HG02759 (cell line): ENCODE measurements around the gene ADPRM.
A peak's percentile ranks its signal among the peaks of the same experiment; 100 is the strongest.
"Not testable (repeated sequence)": the region's sequence is repeated elsewhere in the genome, so short reads cannot be mapped to it uniquely, and the experiment has no call there.

Experiments
- ATAC-seq: cut with Tn5 transposase; IDR thresholded peaks from one replicate; pipeline ENCODE4 v1.9.1; 2021; ENCODE audit warnings: mild to moderate bottlenecking, moderate library complexity; ENCODE audit not compliant: unreplicated experiment

ADPRM gene

GRCh38 chr17:10697092-10698081 lies at the start of gene ADPRM, which contains the start of gene SCO1:
ADPRM (plus strand) TSS chr17:10697594; CDS start chr17:10704927, 7,333 bp downstream.
SCO1 (minus strand) TSS chr17:10697533; CDS start chr17:10697507, 26 bp downstream.
- ATAC-seq = peak; percentile 97

DNA sequence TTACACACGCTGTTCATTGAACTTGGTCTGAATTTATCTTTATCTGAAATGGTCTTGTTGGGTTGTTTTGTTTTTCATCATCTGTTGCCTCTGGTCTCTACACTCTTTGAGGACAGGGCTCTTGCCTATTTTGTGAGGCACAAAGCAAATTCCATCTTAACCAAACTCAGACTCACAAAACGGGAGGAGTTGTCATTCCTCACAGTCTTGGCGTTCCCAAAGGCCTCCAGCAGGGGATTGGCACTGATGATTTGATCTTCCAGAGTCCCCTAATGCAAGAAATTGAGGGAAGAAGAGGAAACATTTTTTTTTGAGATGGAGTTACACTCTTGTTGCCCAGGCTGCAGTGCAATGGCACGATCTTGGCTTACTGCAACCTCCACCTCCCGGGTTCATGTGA lies 49.0 kb upstream of the ADPRM start:
- ATAC-seq = no peak

- no peak for ATAC-seq
These were observed 48.4 kb upstream of the ADPRM start for GRCh38 chr17:10648956-10649355.

DNA sequence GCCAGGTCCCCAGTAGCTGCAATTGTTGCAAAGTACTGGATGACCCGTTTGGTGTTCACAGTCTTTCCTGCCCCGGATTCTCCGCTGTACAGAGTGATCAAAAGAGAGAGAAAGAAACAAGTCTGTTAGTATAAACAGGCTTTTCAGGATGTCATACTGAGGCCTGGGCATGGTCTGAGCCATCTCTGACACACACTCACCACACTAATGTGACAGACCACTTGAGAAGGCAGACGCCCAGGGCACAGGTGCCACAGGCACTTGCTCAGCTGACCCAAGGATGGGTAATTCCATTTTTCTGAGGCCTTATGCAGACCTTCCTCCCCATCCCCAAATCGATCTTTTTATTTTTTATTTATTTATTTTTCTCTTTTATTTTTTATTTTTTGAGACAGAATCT lies 47.8 kb upstream of the ADPRM start:
- ATAC-seq = no peak

- ATAC-seq = no peak
These were observed 45.5 kb upstream of the ADPRM start for GRCh38 chr17:10651927-10652326.

DNA sequence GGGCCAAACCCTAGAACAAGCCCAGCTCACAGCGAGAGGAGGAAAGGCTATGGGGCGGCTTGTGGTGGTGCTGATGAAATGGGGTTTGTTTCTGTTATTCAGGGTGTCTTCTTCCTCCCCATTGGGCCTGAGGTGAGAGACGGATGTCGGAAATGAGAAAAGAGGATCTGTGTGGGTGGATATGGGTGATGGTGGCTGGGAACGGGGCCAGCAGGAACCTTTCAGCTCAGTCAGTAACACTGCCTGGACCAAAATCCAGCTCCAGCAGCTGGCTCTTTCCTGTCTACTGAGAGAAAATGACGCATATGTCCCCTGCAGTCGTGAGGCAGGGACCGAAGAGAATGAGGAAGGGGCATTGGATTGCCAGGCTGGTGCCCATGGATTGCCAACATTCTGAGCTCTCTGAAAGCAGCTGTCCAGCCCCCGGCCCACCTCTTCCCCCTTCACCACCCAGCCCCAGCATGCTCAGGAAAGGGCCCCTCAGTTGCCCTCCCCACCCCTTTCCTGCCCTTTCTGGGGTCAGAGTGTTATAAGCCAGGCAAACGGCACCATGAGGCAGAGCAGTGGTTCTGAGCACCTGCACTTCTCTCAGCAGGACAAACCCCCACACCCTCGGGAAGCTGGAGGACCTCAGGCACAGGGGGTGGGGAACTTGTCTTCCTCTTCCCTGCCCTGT lies 44.3 kb upstream of the ADPRM start:
- no peak for ATAC-seq

DNA sequence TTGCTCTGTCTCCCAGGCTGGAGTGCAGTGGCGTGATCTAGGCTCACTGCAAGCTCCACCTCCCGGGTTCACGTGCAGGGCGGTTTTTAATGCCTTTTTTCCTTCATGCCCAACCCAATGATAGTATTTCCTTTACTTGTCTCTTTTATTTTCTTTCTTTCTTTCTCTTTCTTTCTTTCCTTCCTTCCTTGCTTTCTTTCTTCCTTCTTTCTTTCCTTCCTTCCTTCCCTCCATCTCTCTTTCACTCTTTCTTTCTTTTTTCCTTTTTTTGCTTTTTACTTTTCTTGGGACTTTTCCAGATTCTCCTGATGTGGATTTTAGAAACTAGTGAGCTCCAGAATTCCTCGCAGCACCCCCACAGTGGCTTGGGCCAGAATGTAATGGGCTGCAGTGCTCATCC lies 43.4 kb upstream of the ADPRM start:
- ATAC-seq = no peak

DNA sequence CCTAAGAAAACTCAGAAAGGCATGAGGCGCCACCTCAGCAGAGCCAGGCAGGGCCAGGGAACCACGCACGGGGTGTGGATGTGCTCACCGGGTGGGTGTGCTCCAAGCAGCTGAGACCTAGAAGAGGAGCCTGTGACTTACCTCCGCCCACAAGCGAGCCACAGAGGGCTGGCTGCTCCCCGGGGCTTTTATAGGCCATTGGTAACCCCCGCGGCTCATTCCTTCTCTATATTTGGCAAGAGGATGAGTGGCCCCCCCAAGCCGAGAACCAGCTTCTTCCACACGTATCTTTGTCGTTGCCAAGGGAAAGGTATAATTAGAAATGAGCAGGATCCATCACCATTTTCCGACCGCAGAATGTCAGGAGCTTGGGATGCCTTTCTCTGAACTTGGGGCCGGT lies 40.2 kb upstream of the ADPRM start, which contains the start of gene MYH3:
Gene MYH3 (minus strand): TSS at position 162 of the 400 bp plus-strand sequence. CDS start 2,245 bp downstream, outside the sequence.
- ATAC-seq = no peak

DNA sequence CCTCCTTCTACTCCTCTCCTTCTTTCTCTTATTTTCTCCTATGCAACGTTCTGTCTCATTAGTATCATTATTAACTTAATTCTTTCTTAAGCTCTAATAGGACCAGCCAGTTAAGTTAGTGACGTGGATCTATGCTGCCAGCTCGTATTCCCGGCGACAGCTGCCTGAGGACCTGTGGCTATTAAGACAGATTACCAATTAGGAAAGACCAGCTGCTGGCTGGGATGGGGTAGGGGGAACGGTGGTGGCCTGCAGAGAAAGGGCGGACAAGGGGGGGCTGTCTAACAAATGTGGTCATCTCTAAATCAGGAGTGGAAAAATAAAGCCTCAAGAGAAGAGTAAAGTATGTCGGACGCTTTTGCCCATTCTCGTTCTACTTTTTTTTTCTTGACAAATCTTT lies 39.5 kb upstream of the ADPRM start:
- no peak for ATAC-seq

- ATAC-seq = no peak
These were observed 36.0 kb upstream of the ADPRM start for GRCh38 chr17:10661437-10661836.

DNA sequence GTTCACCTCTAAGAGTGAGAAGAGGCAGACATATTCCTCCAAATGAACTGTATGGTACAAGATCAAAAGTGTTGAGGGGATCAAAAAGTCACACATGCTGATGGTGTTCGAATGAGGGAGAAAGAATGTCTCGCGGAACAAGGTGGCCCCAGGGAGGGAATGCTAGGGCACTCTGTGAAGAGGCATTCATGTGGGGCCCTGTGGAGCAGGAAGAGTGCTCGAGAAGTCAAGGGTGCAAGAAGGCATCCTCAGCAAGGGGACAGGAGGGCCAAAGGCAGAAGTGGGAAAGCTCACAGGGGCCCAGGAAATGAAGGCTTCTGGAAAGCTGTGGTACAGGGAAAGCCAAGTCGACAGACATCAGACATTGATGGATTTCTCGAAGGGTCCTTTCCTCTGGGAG lies 34.2 kb upstream of the ADPRM start:
- ATAC-seq = no peak

- no peak for ATAC-seq
These were observed 32.8 kb upstream of the ADPRM start for GRCh38 chr17:10664571-10664970.

GRCh38 chr17:10666906-10667305 lies 30.5 kb upstream of the ADPRM start:
- no peak for ATAC-seq

GRCh38 chr17:10668775-10669174 lies 28.6 kb upstream of the ADPRM start:
- ATAC-seq = no peak

- ATAC-seq = no peak
These were observed 24.1 kb upstream of the ADPRM start for GRCh38 chr17:10673312-10673711.

DNA sequence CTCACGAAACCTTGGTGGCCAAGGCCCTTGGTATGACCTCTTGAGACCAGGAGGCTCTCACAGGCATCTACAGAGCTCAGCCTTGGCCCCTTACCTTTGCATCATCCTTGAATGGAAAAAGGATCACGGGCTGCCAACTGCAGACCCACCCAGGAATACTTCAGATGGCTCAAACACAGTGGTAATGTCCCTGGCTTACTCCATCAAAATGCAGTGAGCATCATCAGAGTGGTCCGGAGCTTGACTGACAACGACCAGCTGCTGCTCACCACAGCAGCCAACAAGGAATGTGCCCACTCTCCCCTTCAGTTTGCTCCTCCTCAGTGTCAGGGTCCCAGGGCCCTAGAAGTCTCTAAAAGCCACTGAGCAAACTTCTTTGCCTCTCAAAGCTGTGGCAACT lies 22.7 kb upstream of the ADPRM start:
- no peak for ATAC-seq

DNA sequence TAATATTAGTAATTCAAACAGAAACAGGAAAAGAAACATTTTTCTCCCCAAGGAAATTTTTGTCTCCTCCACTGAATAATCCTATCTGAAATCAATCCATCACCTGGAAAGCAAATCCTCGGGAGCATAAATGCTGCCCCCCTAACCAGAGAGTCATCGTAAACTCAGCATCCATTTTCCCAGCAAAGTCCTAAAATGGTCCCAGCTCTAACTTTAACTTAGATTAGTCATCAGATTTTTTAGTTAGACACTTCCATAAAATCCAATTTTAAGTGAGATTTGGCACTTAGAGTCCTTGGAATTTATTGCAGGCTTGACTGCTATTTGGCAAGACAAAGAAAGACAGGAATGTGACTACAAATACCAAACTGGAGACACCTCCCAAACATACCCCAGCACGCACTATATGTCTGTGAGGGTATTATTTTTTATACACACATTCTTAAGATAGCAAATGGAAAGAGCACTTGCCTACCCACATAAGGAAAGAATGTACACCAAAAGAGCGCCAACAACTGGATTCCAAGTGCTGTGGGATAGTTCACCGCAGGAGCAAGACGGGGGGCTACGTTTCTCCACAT lies 15.4 kb upstream of the ADPRM start:
- ATAC-seq = no peak

GRCh38 chr17:10683853-10684252 lies 13.5 kb upstream of the ADPRM start:
- ATAC-seq = no peak

GRCh38 chr17:10687499-10687898 lies 9.9 kb upstream of the ADPRM start:
- ATAC-seq = no peak

DNA sequence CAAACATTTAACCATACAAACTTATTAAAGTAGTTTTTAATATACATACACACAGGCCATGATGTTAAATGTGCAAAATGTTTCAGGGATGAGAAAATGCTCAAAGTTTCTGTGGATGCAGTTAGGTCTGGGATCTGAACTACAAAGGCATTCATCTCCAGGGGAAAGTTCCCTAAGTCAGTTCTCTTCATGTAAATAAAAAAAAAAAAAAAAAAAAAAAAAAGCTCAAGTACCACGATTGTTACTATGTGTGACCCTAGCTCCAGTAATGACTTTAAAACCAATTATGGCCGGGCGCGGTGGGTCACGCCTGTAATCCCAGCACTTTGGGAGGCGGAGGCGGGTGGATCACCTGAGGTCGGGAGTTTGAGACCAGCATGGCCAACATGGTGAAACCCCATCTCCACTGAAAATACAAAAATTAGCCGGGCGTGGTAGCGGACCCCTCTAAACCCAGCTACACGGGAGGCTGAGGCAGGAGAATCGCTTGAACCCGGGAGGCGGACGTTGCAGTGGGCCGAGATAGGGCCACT lies 1.5 kb upstream of the ADPRM start:
- not testable (repeated sequence) for ATAC-seq
